Measurements from ENCODE around the gene SH2B2. TPM values are rescaled to one million over a fixed set of nuclear protein-coding genes. Genes with fewer than 3 reads are reported as not detected.
A peak's percentile ranks its signal among the peaks of the same experiment; 100 is the strongest.

SH2B2 gene
- total RNA-seq, 1 experiment from 2014 or later, result 7.0 TPM

DNA sequence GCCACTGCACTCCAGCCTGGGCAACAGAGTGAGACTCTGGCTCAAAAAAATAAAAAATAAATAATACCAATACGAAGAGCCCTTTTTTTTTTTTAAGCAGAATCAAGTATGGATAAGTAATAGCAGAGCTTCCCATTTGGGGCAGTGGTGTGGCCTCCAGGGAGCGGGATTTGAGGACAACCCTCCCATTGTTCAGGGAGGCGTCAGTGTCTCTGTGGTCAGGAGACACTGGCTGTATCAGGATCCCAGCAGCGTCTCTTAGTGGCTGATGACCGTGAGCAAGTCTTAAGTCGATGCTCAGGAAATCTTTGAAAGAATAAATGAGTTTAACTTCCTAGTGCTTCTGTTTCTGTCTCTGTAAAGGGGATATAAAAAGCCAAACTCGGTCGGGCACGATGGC is 25.2 kb upstream of the SH2B2 start:
- DNase-seq (ENCODE audit: low read depth), result no peak
- in situ Hi-C loops (cut with HindIII; ENCODE audit: low pct_unique_long_range_greater_than_20kb, low sequenced_read_pairs), result no loop called here

DNA sequence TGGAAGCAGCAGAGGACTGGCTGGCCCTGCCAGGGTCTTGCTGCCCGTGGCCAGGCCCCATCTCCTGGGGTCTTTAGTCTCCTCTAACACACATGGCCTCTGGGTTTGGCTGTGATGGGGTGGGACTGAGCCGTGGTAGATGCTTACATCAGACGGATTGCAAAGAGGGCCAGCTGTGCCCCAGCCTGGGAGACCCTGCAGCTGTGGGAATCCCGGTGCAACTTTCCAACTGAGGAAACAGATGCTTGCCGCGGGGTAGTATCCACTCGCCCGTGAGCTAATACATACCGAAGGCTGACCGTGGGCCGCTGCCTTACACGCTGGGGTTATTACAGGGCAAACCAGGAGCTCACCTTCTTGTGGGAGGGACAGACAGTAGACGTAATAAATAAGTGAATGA is 24.1 kb upstream of the SH2B2 start:
- no peak for DNase-seq (ENCODE audit: low read depth)
- in situ Hi-C loops (cut with HindIII; ENCODE audit: low pct_unique_long_range_greater_than_20kb, low sequenced_read_pairs), result no loop called here

DNA sequence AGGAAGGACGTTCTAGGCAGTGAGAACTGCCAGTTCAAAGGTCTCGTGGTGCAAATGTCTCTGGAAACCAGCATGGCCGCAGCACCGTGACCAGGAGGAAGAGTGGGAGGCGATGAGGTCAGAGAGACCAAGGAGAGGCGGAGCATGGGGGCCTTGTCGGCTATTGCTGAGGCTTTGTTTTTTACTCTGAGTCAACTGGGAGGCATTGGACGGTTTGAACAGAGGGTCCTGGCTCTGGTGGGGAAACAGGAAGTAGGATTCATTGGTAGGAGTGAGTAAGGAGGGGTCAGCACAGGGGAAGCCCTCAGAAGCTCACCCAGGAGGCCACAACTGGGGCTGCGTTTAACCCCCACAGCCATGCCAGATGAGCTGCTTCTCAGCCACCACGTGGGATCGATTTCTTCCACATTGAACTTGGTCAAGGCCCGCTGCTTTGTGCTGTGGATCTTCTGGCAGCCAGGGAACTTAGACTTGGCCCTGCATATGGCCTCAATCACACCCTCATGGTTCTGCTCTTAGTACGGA is 22.2 kb upstream of the SH2B2 start:
- no peak for DNase-seq (ENCODE audit: low read depth)
- in situ Hi-C loops (cut with HindIII; ENCODE audit: low pct_unique_long_range_greater_than_20kb, low sequenced_read_pairs), result no loop called here

DNA sequence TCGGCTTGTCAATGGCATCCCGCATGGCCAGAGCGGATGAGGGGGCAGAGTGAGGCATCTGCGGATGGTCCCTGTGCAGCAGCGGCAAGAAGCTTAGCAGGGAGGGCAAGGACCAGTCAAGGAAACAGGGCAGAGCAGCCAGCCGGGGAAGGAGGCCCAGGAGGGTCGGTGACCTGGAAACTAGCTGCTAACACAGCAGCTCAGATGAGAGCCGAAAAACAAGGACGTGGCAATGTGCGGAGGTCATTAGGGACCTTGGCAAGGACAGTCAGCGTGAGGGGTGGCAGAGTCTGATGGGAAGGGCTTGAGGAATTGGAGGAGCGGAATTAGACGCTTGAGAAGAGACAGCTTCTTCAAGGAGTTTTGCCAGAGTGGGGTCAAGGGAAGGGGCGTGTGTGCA is 20.1 kb upstream of the SH2B2 start:
- in situ Hi-C loops (cut with HindIII; ENCODE audit: low pct_unique_long_range_greater_than_20kb, low sequenced_read_pairs), result no loop called here

GRCh38 chr7:102268635-102269034 is 18.0 kb upstream of the SH2B2 start:
- no peak for DNase-seq (ENCODE audit: low read depth)
- in situ Hi-C loops (cut with HindIII; ENCODE audit: low pct_unique_long_range_greater_than_20kb, low sequenced_read_pairs), result no loop called here

More for the DNA sequence above, 20.1 kb upstream of the SH2B2 start:
- DNase-seq (ENCODE audit: low read depth), result no peak

DNA sequence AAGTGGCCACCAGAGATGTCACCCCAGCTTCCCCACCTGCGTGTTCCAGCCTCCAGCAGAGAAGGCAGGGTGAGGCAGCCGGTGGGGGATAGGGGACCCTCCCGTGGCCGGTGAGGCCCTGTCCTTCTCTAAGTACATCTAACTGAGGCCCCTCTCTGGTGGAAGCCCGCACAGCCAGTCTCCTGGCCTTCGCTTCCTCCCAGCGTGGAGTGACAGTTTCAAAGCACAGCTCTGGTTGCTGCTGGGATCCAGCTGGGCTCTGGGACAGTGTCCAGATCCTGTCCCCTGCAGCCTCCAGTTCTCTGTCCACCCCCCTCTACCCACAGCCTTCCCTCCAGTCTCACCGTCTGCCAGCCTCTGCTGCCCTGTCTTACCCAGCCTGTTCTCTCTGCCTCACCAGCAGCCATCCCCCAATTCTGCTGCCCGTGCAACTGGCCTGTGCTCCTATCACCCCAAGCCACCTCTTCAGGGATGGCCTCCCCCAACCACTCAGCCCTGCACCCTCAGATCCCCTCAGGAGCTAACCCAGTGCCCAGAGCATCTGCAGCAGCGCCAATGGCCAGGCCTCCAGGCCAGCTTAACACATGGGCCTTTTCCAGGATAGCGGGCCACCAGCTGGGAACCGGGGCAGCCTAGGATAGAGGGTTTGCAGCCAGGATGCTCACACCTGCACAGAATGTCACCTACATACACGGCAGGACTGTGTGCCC is 16.3 kb upstream of the SH2B2 start:
- DNase-seq (ENCODE audit: low read depth), result no peak
- in situ Hi-C loops (cut with HindIII; ENCODE audit: low pct_unique_long_range_greater_than_20kb, low sequenced_read_pairs), result no loop called here

GRCh38 chr7:102271158-102271798 is 15.4 kb upstream of the SH2B2 start:
- no peak for DNase-seq (ENCODE audit: low read depth)
- in situ Hi-C loops (cut with HindIII; ENCODE audit: low pct_unique_long_range_greater_than_20kb, low sequenced_read_pairs), result no loop called here

- DNase-seq (ENCODE audit: low read depth), result peak; percentile 60
Measured at GRCh38 chr7:102272075-102272916, 14.4 kb upstream of the SH2B2 start.

DNA sequence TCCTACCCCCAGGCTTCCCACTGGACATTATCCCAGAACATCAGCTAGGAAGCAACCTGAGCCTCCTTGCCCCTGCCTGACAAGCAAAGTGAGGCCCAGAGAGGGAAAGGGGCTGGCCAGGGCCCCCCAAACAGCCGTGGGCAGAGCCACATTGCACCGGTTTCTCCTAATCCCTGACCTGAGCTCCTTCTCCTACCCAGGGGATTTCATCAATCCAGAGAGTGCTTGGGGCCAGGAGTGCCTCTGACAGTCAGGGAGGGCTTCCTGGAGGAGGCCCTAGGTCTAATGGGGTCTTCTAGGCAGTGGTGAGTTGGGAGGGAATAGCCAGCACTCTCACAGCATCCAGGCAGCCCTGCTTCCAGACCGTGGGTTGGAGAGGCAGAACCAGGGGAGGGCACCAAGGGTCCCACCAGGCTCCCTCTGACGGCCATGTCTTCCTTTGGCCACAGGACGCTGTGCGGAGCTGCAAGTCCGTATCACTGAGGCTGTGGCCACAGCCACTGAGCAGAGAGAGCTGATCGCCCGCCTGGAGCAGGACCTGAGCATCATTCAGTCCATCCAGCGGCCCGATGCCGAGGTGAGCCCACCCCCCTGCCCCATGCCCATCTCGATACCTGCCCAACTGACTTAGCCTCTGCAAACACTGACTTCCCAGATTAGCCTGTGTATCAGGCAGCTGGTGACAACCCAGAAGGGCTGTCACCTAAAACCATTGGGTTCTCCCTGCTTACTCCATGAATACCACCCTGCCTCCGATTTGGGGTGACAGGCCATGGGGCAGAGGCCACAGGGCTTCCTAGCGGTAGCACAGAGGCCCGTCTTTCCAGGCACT is 13.5 kb upstream of the SH2B2 start:
- no peak for DNase-seq (ENCODE audit: low read depth)
- in situ Hi-C loops (cut with HindIII; ENCODE audit: low pct_unique_long_range_greater_than_20kb, low sequenced_read_pairs), result no loop called here

More at GRCh38 chr7:102272075-102272916, 14.4 kb upstream of the SH2B2 start:
- in situ Hi-C loops (cut with HindIII; ENCODE audit: low pct_unique_long_range_greater_than_20kb, low sequenced_read_pairs), result no loop called here

DNA sequence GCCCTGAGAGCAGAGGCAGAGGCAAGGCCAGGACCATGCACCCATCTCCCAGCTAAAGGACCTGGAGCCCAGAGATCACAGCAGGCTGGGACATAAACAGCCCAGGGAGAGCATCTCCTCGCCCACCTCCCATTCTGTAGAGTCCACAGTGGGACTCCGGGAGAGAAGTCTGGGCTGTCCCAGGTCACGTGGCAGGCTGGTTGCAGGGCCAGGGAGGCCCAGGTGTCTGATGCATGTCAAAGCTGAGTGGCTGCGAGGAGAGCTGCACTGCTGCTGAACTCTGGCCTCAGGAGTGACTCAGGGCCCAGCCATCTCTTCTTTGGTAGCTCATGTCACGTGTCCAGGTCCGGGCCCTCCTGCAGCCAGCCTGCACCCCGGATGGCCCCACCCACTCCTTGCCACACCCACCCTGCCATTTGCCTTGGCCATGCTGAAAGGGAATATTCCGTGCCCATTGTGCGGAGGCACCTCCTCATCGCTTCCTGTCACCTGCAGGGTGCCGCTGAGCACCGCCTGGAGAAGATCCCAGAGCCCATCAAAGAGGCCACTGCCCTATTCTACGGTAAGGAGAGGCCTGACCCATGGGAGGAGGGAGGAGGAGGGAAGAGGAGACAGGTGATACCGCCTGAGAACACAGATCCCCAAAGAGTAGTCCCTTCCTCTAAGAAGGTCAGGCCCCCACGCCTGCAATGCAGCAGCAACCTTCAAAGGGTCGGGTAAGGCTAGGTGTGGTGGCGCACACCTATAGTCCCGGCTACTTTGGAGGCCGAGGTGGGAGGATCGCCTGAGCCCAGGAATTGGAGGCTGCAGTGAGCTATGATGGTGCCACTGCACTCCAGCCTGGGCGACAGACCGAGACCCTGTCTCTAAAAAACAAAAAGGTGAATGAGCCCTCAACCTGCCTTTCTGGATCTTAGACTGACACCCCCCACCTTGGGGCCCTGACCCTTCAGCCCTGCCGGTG is 12.6 kb upstream of the SH2B2 start:
- in situ Hi-C loops (cut with HindIII; ENCODE audit: low pct_unique_long_range_greater_than_20kb, low sequenced_read_pairs), result no loop called here
- DNase-seq (ENCODE audit: low read depth), result peak; percentile 94

- in situ Hi-C loops (cut with HindIII; ENCODE audit: low pct_unique_long_range_greater_than_20kb, low sequenced_read_pairs), result no loop called here
- no peak for DNase-seq (ENCODE audit: low read depth)
Measured at GRCh38 chr7:102275123-102275703, 11.5 kb upstream of the SH2B2 start.

GRCh38 chr7:102277901-102278300 is 8.8 kb upstream of the SH2B2 start:
- in situ Hi-C loops (cut with HindIII; ENCODE audit: low pct_unique_long_range_greater_than_20kb, low sequenced_read_pairs), result no loop called here

GRCh38 chr7:102279537-102280400 is 6.9 kb upstream of the SH2B2 start:
- DNase-seq (ENCODE audit: low read depth), result peak; percentile 54
- in situ Hi-C loops (cut with HindIII; ENCODE audit: low pct_unique_long_range_greater_than_20kb, low sequenced_read_pairs), result no loop called here

More at GRCh38 chr7:102277901-102278300, 8.8 kb upstream of the SH2B2 start:
- no peak for DNase-seq (ENCODE audit: low read depth)

DNA sequence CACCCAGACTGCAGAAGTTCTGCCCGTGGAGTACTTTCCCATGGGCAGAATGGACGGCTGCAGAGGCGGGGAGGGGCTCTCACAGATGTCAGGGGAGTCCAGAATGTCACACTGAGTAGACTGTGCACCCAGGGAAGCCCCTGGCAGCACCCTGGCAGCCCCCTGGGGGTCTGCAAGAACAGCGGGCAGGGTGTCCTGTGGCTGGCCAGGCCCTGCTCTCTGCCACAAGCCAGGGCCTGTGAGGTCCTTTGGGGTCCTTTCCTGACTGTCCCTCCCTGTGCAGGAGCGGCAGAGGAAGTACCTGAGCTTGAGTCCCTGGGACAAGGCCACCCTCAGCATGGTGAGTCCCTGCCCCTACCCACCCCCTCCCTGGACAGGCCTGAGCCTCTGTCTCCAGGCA is 6.1 kb upstream of the SH2B2 start:
- in situ Hi-C loops (cut with HindIII; ENCODE audit: low pct_unique_long_range_greater_than_20kb, low sequenced_read_pairs), result no loop called here
- no peak for DNase-seq (ENCODE audit: low read depth)

DNA sequence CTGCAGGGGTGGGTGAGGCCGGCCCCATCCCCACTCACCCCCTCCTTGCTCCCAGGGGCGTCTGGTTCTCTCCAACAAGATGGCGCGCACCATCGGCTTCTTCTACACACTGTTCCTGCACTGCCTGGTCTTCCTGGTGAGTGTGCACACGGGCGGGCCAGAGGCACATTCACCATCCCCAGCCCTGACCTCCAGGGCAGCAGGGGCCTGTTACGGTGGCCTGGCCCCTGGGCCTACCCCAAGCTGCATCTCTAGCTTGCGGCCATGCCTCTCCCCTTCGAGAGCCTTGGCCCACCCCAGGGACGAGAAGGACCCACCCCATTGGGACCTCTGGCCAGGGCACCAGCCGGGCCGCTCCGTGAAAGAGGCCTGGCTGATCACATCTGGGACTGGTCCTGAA is 4.9 kb upstream of the SH2B2 start:
- in situ Hi-C loops (cut with HindIII; ENCODE audit: low pct_unique_long_range_greater_than_20kb, low sequenced_read_pairs), result no loop called here
- no peak for DNase-seq (ENCODE audit: low read depth)

All from Caki2 (cell line).